Measurements from ENCODE around the gene C11orf68. TPM values are rescaled to one million over a fixed set of nuclear protein-coding genes. Genes with fewer than 3 reads are reported as not detected.
A peak's percentile ranks its signal among the peaks of the same experiment; 100 is the strongest.

Gene C11orf68
- total and polyA plus RNA-seq, 9 of the 15 experiments (the other 6 are each of a cell fraction or from before 2014, with no cell fraction given), result 3.6 to 35.9 (median 12.8) TPM

DNA sequence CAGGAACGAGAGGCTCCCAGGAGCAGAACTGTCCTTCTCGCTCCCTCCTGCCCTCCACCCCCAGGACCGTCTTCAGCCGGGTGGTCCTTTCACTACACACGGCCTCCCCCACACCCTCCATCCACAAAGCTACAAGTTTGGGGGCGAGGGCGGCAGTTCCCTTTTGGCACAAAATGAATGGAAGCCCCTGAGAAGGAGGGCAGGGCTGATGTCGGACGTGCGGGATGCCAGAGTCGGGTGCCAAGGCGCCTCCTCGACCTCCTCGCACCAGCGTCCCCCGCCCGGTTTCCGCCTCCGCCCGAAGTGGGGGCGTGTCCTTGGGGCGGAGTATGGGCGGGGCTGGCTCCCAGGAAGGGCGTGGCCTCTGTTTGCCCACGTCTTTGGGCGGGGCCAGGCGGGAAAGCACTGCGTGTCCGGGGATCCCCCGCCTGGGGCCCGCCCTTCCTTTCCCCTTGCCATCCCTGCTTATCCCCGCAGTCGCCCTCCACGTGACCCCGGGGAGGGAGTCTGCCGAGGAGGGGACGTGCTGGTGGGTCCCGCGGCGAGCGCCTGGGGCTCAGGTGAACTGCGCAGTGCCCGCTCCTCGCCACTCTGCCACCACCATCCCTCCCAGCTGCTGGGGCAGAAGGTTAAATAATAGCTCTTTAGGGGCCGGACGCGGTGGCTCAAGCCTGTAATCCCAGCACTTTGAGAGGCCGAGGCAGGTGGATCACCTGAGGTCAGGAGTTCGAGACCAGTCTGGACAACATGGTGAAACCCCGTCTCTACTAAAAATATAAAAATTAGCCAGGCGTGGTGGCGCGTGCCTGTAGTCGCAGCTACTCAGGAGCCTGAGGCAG, 45.3 kb downstream of the C11orf68 start (continued):
- TF ChIP-seq, protein P1, sequence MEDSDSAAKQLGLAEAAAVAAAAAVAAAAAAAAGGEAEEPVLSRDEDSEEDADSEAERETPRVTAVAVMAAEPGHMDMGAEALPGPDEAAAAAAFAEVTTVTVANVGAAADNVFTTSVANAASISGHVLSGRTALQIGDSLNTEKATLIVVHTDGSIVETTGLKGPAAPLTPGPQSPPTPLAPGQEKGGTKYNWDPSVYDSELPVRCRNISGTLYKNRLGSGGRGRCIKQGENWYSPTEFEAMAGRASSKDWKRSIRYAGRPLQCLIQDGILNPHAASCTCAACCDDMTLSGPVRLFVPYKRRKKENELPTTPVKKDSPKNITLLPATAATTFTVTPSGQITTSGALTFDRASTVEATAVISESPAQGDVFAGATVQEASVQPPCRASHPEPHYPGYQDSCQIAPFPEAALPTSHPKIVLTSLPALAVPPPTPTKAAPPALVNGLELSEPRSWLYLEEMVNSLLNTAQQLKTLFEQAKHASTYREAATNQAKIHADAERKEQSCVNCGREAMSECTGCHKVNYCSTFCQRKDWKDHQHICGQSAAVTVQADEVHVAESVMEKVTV (CRISPR knock-in tag; IDR thresholded peaks at IDR 0.05), result no peak
- no peak for TF ChIP-seq ZNF431 (CRISPR knock-in tag; IDR thresholded peaks at IDR 0.05)
- TF ChIP-seq NR1H2 (CRISPR knock-in tag; IDR thresholded peaks at IDR 0.05), result no peak
- TF ChIP-seq TARDBP (IDR thresholded peaks at IDR 0.05), result 0 out of 2 replicates have a peak, but pooled peaks have one; percentile 40
- TF ChIP-seq ESRRA (IDR thresholded peaks at IDR 0.05; ENCODE audit: borderline replicate concordance, low read depth), result peak; percentile 86
- TF ChIP-seq ESRRB (CRISPR knock-in tag; IDR thresholded peaks at IDR 0.05; ENCODE audit: borderline replicate concordance), result no peak
- TF ChIP-seq FOXJ2 (tag; IDR thresholded peaks at IDR 0.05), result no peak
- peak; percentile 88 for TF ChIP-seq RBFOX2 (IDR thresholded peaks at IDR 0.05; ENCODE audit: low read depth, low read length)
- peak; percentile 88 for TF ChIP-seq CXXC5 (CRISPR knock-in tag; IDR thresholded peaks at IDR 0.05)
- TF ChIP-seq E2F3 (CRISPR knock-in tag; IDR thresholded peaks at IDR 0.05), result no peak
- no peak for TF ChIP-seq ZNF77 (CRISPR knock-in tag; IDR thresholded peaks at IDR 0.05)
- no peak for TF ChIP-seq POLR2AphosphoS5 (IDR thresholded peaks at IDR 0.05; ENCODE audit: control insufficient read depth, insufficient read depth, low read depth, low read length)
- TF ChIP-seq BMI1 (IDR thresholded peaks at IDR 0.05; ENCODE audit: low read length), result no peak
- no peak for TF ChIP-seq LARP7 (IDR thresholded peaks at IDR 0.05)
- no peak for TF ChIP-seq ZNF174 (CRISPR knock-in tag; IDR thresholded peaks at IDR 0.05)
- TF ChIP-seq HDAC6 (IDR thresholded peaks at IDR 0.05; ENCODE audit: low read depth, low read length), result no peak
- TF ChIP-seq, protein P2, sequence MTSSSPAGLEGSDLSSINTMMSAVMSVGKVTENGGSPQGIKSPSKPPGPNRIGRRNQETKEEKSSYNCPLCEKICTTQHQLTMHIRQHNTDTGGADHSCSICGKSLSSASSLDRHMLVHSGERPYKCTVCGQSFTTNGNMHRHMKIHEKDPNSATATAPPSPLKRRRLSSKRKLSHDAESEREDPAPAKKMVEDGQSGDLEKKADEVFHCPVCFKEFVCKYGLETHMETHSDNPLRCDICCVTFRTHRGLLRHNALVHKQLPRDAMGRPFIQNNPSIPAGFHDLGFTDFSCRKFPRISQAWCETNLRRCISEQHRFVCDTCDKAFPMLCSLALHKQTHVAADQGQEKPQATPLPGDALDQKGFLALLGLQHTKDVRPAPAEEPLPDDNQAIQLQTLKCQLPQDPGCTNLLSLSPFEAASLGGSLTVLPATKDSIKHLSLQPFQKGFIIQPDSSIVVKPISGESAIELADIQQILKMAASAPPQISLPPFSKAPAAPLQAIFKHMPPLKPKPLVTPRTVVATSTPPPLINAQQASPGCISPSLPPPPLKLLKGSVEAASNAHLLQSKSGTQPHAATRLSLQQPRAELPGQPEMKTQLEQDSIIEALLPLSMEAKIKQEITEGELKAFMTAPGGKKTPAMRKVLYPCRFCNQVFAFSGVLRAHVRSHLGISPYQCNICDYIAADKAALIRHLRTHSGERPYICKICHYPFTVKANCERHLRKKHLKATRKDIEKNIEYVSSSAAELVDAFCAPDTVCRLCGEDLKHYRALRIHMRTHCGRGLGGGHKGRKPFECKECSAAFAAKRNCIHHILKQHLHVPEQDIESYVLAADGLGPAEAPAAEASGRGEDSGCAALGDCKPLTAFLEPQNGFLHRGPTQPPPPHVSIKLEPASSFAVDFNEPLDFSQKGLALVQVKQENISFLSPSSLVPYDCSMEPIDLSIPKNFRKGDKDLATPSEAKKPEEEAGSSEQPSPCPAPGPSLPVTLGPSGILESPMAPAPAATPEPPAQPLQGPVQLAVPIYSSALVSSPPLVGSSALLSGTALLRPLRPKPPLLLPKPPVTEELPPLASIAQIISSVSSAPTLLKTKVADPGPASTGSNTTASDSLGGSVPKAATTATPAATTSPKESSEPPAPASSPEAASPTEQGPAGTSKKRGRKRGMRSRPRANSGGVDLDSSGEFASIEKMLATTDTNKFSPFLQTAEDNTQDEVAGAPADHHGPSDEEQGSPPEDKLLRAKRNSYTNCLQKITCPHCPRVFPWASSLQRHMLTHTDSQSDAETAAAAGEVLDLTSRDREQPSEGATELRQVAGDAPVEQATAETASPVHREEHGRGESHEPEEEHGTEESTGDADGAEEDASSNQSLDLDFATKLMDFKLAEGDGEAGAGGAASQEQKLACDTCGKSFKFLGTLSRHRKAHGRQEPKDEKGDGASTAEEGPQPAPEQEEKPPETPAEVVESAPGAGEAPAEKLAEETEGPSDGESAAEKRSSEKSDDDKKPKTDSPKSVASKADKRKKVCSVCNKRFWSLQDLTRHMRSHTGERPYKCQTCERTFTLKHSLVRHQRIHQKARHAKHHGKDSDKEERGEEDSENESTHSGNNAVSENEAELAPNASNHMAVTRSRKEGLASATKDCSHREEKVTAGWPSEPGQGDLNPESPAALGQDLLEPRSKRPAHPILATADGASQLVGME (CRISPR knock-in tag; IDR thresholded peaks at IDR 0.05), result no peak
- no peak for TF ChIP-seq RCOR1 (IDR thresholded peaks at IDR 0.05; ENCODE audit: borderline replicate concordance in 1 of 2, low read depth in 2 of 2, low read length in 2 of 2)
- no peak for TF ChIP-seq KHSRP (IDR thresholded peaks at IDR 0.05)
- no peak for TF ChIP-seq ETV6 (IDR thresholded peaks at IDR 0.05; ENCODE audit: borderline replicate concordance in 1 of 2, low read depth in 2 of 2, low read length in 1 of 2)
- TF ChIP-seq ETV6 (CRISPR knock-in tag; IDR thresholded peaks at IDR 0.05; ENCODE audit: borderline replicate concordance), result no peak
- TF ChIP-seq ZNF316 (IDR thresholded peaks at IDR 0.05), result no peak
- TF ChIP-seq HDAC2 (IDR thresholded peaks at IDR 0.05), result peak; percentile 52; the same call in 1 of the 2 replicates
